ENCODE results near the gene KCNN3.

The KCNN3 gene

GRCh38 chr1:154802336-154802969 is 67.6 kb downstream of the KCNN3 start:
- no peak overlapping the region for H3K27ac ChIP-seq
- no peak for TF ChIP-seq CTCF (conservative IDR thresholded peaks at IDR 0.05)

- no peak overlapping the region for H3K27ac ChIP-seq
- TF ChIP-seq CTCF (conservative IDR thresholded peaks at IDR 0.05), result no peak
These were observed 68.7 kb downstream of the KCNN3 start for GRCh38 chr1:154801234-154802011.

- TF ChIP-seq CTCF (conservative IDR thresholded peaks at IDR 0.05), result no peak
- H3K27ac ChIP-seq, result no peak overlapping the region
These were observed 70.9 kb downstream of the KCNN3 start for GRCh38 chr1:154799188-154799587.

GRCh38 chr1:154798645-154799044 is 71.4 kb downstream of the KCNN3 start:
- TF ChIP-seq CTCF (conservative IDR thresholded peaks at IDR 0.05), result no peak
- no peak overlapping the region for H3K27ac ChIP-seq

- TF ChIP-seq CTCF (conservative IDR thresholded peaks at IDR 0.05), result no peak
- no peak overlapping the region; the same call in 1 of the 2 replicates for H3K27ac ChIP-seq
These were observed 72.9 kb downstream of the KCNN3 start for GRCh38 chr1:154797175-154797574.

- peak overlapping the region; percentile 44 for H3K27ac ChIP-seq
- no peak for TF ChIP-seq CTCF (conservative IDR thresholded peaks at IDR 0.05)
These were observed 73.7 kb downstream of the KCNN3 start for GRCh38 chr1:154796303-154796892.

- no peak overlapping the region for H3K27ac ChIP-seq
- TF ChIP-seq CTCF (conservative IDR thresholded peaks at IDR 0.05), result no peak
These were observed 75.5 kb downstream of the KCNN3 start for GRCh38 chr1:154794608-154795007.

Data from VCaP (cell line).